Right lobe of liver (tissue), 6 donors: Measurements from ENCODE around the gene ABHD6. TPM values are rescaled to one million over a fixed set of nuclear protein-coding genes. Genes with fewer than 3 reads are reported as not detected.

Experiments used
- ATAC-seq, 4 donors: fragments of 200-7000 bp; cut with Tn5 transposase; one replicate each; pipeline ENCODE4 v1.9.1; 2020; ENCODE audit warnings: mild to moderate bottlenecking in 4 of 4, moderate library complexity in 4 of 4
- DNase-seq, 3 donors: peaks; one replicate each; pipeline ENCODE4 v3.0.0-alpha.2; 2020
- H3K27ac ChIP-seq, 3 donors: fragments of 200-600 bp; one replicate each; pipeline ENCODE4 v1.8.0; 2022
- H3K27me3 ChIP-seq, 2 donors: fragments of 200-600 bp; one replicate each; pipeline ENCODE4 v1.8.0; 2022
- H3K36me3 ChIP-seq, 4 donors: fragments of 200-600 bp; sonication (generic) in 1 of 4; one replicate each; pipeline versions ENCODE4 v1.5.1 to v1.8.0; 2017 to 2022; ENCODE audit warnings: control low read depth in 1 of 4
- H3K4me1 ChIP-seq, 4 donors: fragments of 200-600 bp; sonication (generic) in 1 of 4; one replicate each; pipeline versions ENCODE4 v1.5.1 to v1.8.0; 2017 to 2022; ENCODE audit warnings: control low read depth in 1 of 4
- H3K4me3 ChIP-seq, 3 donors: fragments of 200-600 bp; one replicate each; pipeline ENCODE4 v1.8.0; 2022
- H3K9me3 ChIP-seq, 4 donors: fragments of 200-600 bp; sonication (generic) in 1 of 4; one replicate each; pipeline versions ENCODE4 v1.5.1 to v1.8.0; 2017 to 2022; ENCODE audit warnings: control low read depth in 1 of 4
- CTCF ChIP-seq, 4 donors: fragments of 200-600 bp in 3 of 4; fragments of 450-650 bp in 1 of 4; IDR thresholded peaks; one replicate each; pipeline versions ENCODE4 v1.5.1 to v1.8.0; 2016 to 2022; ENCODE audit warnings: antibody characterized with exemption in 4 of 4, mild to moderate bottlenecking in 2 of 4
- POLR2A ChIP-seq: fragments of 450-650 bp; IDR thresholded peaks from one replicate; pipeline ENCODE4 v1.6.1; 2017; ENCODE audit warnings: antibody characterized with exemption, mild to moderate bottlenecking
- WGBS: methylation state at CpG from one replicate; pipeline ENCODE4 v1.1.6; 2018; ENCODE audit warnings: low coverage, low lambda C conversion rate; ENCODE audit not compliant: insufficient coverage; ENCODE audit errors: missing lambda C conversion rate; 5-methylcytosine and 5-hydroxymethylcytosine counted together
- intact Hi-C, 2 donors: fragments of 100-400 bp; cut with DNase I; formaldehyde crosslinking; loops; one replicate each; pipeline versions ENCODE4 v1.11.2 to v1.14.1; 2022
- total RNA-seq, 6 experiments: library from RNA; depleted of rRNA in 2 of 6; stranded (reverse); fragments of >200 nt in 2 of 6; fragmentation: NEBNext Ultra II Directional in 3 of 6; extraction: Animal tissue kit (Norgen Biotek cat#: 25700) in 3 of 6; gene quantifications; one replicate each; pipeline versions ENCODE4 v1.1.0 to v1.2.4, GENCODE V29; 2016 to 2023
- donor health status: DM: no; HTN: yes; CAD: no.
- donor health status: DM: no; HTN: no; CAD: no.
- donor health status: DM: no; HTN: no; CAD: no.
- donor health status: DM: no; HTN: yes; CAD: no.
- donor health status: DM: no; HTN: yes; CAD: no.

ABHD6 gene
- total RNA-seq, 6 experiments from 2014 or later: 24.6 to 64.3 (median 52.6) TPM

GRCh38 chr3:58307639-58308215, 70.1 kb downstream of the ABHD6 start:
- no peaks in the 10 kb centered on the region for H3K9me3 ChIP-seq
- H3K27ac ChIP-seq: peak overlapping the region in 1 of 3 donors; percentile 98
- DNase-seq: no peak
- intact Hi-C loops: loop anchor here in 1 of 2 donors (10.0 kb wide), 1 partner anchor 303 kb away; the partner anchor contains the start of gene FLNB
- ATAC-seq: peak in 1 of 4 donors; percentile 9
- no peak for TF ChIP-seq POLR2A
- TF ChIP-seq CTCF (IDR thresholded peaks at IDR 0.05): peak; percentile 32 to 52 (median 45)
- peaks cover 0 to 30% (median 11%) of the 10 kb centered on the region in 4 donors for H3K36me3 ChIP-seq
- WGBS: 20% methylated on average over 8 of the region's 10 CpGs
- H3K4me1 ChIP-seq: peaks cover 0 to 21% (median 12%) of the 10 kb centered on the region in 4 donors
- peak overlapping the region; percentile 57 to 96 (median 68) for H3K4me3 ChIP-seq
- H3K27me3 ChIP-seq: no peaks in the 10 kb centered on the region

GRCh38 chr3:58308728-58309127, 71.1 kb downstream of the ABHD6 start:
- DNase-seq (no peak), ATAC-seq (no peak)
- Histone ChIP-seq H3K9me3 (no peaks in the 10 kb centered on the region), H3K4me3 (no peak overlapping the region), H3K36me3 (peaks cover 0 to 40% (median 12%) of the 10 kb centered on the region in 4 donors), H3K4me1 (peaks cover 0 to 21% (median 12%) of the 10 kb centered on the region in 4 donors), H3K27me3 (no peaks in the 10 kb centered on the region), H3K27ac (peak overlapping the region in 1 of 3 donors; percentile 13)
- 0% methylated on average over 1 of the region's 1 CpG for WGBS
- no peak for TF ChIP-seq CTCF (IDR thresholded peaks at IDR 0.05)
- TF ChIP-seq POLR2A: no peak
- intact Hi-C loops: loop anchor here in 1 of 2 donors (10.0 kb wide), 1 partner anchor 304 kb away; the partner anchor contains the start of gene FLNB

- WGBS: 53% methylated on average over 2 of the region's 2 CpGs
- intact Hi-C loops: loop anchor here (5.0 to 10.0 kb wide), 3 partner anchors 94 to 217 kb away; partner anchors contain the start of gene ACOX2 (in 2 of the 2)
- Histone ChIP-seq H3K9me3 (no peaks in the 10 kb centered on the region), H3K4me1 (peaks cover 0 to 6% (median 2%) of the 10 kb centered on the region in 4 donors), H3K27me3 (no peaks in the 10 kb centered on the region), H3K36me3 (peaks cover 0 to 53% (median 16%) of the 10 kb centered on the region in 4 donors), H3K4me3 (no peak overlapping the region), H3K27ac (no peak overlapping the region)
- TF ChIP-seq POLR2A: no peak
- no peak for TF ChIP-seq CTCF (IDR thresholded peaks at IDR 0.05)
- no peak for DNase-seq
- ATAC-seq: peak in 1 of 4 donors; percentile 36
These were observed 80.2 kb downstream of the ABHD6 start for GRCh38 chr3:58317811-58318210.

- peaks cover 0 to 16% (median 8%) of the 10 kb centered on the region in 4 donors for H3K4me1 ChIP-seq
- DNase-seq: no peak
- peaks cover 0 to 17% (median 8%) of the 10 kb centered on the region in 4 donors for H3K36me3 ChIP-seq
- H3K9me3 ChIP-seq: no peaks in the 10 kb centered on the region
- WGBS: 87% methylated on average over 2 of the region's 7 CpGs
- H3K27ac ChIP-seq: no peak overlapping the region
- H3K4me3 ChIP-seq: no peak overlapping the region
- no peak for ATAC-seq
- intact Hi-C loops: no loop called here
- TF ChIP-seq POLR2A (no peak), CTCF (IDR thresholded peaks at IDR 0.05) (no peak)
- H3K27me3 ChIP-seq: no peaks in the 10 kb centered on the region
These were observed 84.2 kb downstream of the ABHD6 start for GRCh38 chr3:58321791-58322190.
